GM19397 (cell line): ENCODE measurements around the gene GAB4.
"Not testable (repeated sequence)": the region's sequence is repeated elsewhere in the genome, so short reads cannot be mapped to it uniquely, and the experiment has no call there.

Source experiments
- ATAC-seq: cut with Tn5 transposase; IDR thresholded peaks from one replicate; pipeline ENCODE4 v1.9.1; 2021; ENCODE audit warnings: mild to moderate bottlenecking, moderate library complexity; ENCODE audit not compliant: unreplicated experiment

Gene GAB4

GRCh38 chr22:17007852-17008731 lies at the start of gene GAB4:
TSS of gene GAB4 (minus strand) at chr22:17008222. CDS start at chr22:17008114, 108 bp downstream.
- ATAC-seq = no peak

GRCh38 chr22:17056807-17057206 lies 48.8 kb upstream of the GAB4 start:
- no peak for ATAC-seq

GRCh38 chr22:17056058-17056457 lies 48.0 kb upstream of the GAB4 start:
- ATAC-seq = no peak

GRCh38 chr22:17047656-17048055 lies 39.6 kb upstream of the GAB4 start:
- no peak for ATAC-seq

GRCh38 chr22:17046566-17047348 lies 38.7 kb upstream of the GAB4 start:
- ATAC-seq = no peak

GRCh38 chr22:17043521-17043920 lies 35.5 kb upstream of the GAB4 start:
- no peak for ATAC-seq

- peak; percentile 78 for ATAC-seq
Measured at GRCh38 chr22:17036842-17037711, 29.1 kb upstream of the GAB4 start.

GRCh38 chr22:17035976-17036841 lies 28.2 kb upstream of the GAB4 start:
- peak; percentile 27 for ATAC-seq

GRCh38 chr22:17035246-17035645 lies 27.2 kb upstream of the GAB4 start:
- no peak for ATAC-seq

GRCh38 chr22:17034532-17034931 lies 26.5 kb upstream of the GAB4 start:
- ATAC-seq = not testable (repeated sequence)

- ATAC-seq = not testable (repeated sequence)
Measured at GRCh38 chr22:17032277-17032676, 24.3 kb upstream of the GAB4 start.

- not testable (repeated sequence) for ATAC-seq
Measured at GRCh38 chr22:17024380-17024779, 16.4 kb upstream of the GAB4 start.

- ATAC-seq = not testable (repeated sequence)
Measured at GRCh38 chr22:17015552-17015951, 7.5 kb upstream of the GAB4 start.

GRCh38 chr22:17014101-17014440 lies 6.0 kb upstream of the GAB4 start:
- ATAC-seq = not testable (repeated sequence)

- ATAC-seq = no peak
Measured at GRCh38 chr22:17013396-17014100, 5.5 kb upstream of the GAB4 start.

- ATAC-seq = no peak
Measured at GRCh38 chr22:17012267-17012666, 4.2 kb upstream of the GAB4 start.

- ATAC-seq = no peak
Measured at GRCh38 chr22:17009640-17010291, 1.7 kb upstream of the GAB4 start.

- ATAC-seq = no peak
Measured at GRCh38 chr22:17007257-17007656, 765 bp downstream of the GAB4 start.

GRCh38 chr22:16989915-16990314 lies 18.1 kb downstream of the GAB4 start:
- no peak for ATAC-seq
